Sigmoid colon (tissue), 7 donors: ENCODE data around the gene GPR50. TPM values are rescaled to one million over a fixed set of nuclear protein-coding genes. Genes with fewer than 3 reads are reported as not detected.

ENCODE experiments used
- DNase-seq: peaks from one replicate; pipeline ENCODE4 v3.0.0-alpha.2; 2019
- H3K27ac ChIP-seq, 4 donors: fragments of 200-600 bp; sonication (generic); one replicate each; pipeline ENCODE4 v1.5.1; 2016 to 2019; ENCODE audit warnings: mild to moderate bottlenecking in 1 of 4
- H3K27me3 ChIP-seq, 3 donors: fragments of 200-600 bp; sonication (generic); one replicate each; pipeline ENCODE4 v1.5.1; 2019; ENCODE audit warnings: mild to moderate bottlenecking in 1 of 3
- H3K36me3 ChIP-seq, 4 donors: fragments of 200-600 bp; sonication (generic); one replicate each; pipeline ENCODE4 v1.5.1; 2016 to 2019
- H3K4me1 ChIP-seq, 4 donors: fragments of 200-600 bp; sonication (generic); one replicate each; pipeline ENCODE4 v1.5.1; 2017 to 2019
- H3K4me3 ChIP-seq, 4 donors: fragments of 200-600 bp; sonication (generic); one replicate each; pipeline ENCODE4 v1.5.1; 2017 to 2019; ENCODE audit warnings: mild to moderate bottlenecking in 2 of 4, moderate library complexity in 1 of 4
- H3K9me3 ChIP-seq, 4 donors: fragments of 200-600 bp in 3 of 4; sonication (generic) in 3 of 4; one replicate each; pipeline versions ENCODE4 v1.5.1 to v1.6.1; 2013 to 2019
- CTCF ChIP-seq, 4 experiments: fragments of 450-650 bp in 3 of 4; fragments of 200-600 bp in 1 of 4; IDR thresholded peaks; one replicate each; pipeline ENCODE4 v1.5.1; 2016 to 2019; ENCODE audit warnings: antibody characterized with exemption in 4 of 4, mild to moderate bottlenecking in 3 of 4, moderate library complexity in 2 of 4
- EP300 ChIP-seq, 4 donors: sonication (generic); formaldehyde crosslinking; IDR thresholded peaks; one replicate each; pipeline ENCODE4 v1.6.1; 2017; ENCODE audit warnings: antibody characterized with exemption in 4 of 4
- POLR2A ChIP-seq, 2 donors: fragments of 450-650 bp; IDR thresholded peaks; one replicate each; pipeline ENCODE4 v1.6.1; 2016; ENCODE audit warnings: antibody characterized with exemption in 2 of 2, mild to moderate bottlenecking in 2 of 2, moderate library complexity in 2 of 2
- POLR2AphosphoS5 ChIP-seq, 4 donors: sonication (generic); formaldehyde crosslinking; IDR thresholded peaks; one replicate each; pipeline ENCODE4 v1.6.1; 2017; ENCODE audit warnings: antibody characterized with exemption in 4 of 4
- WGBS, 2 donors: extraction: QIAGEN DNeasy Blood & Tissue Kit; methylation state at CpG; one replicate each; pipeline ENCODE4 v1.1.7; 2013; 5-methylcytosine and 5-hydroxymethylcytosine counted together
- intact Hi-C: fragments of 100-400 bp; cut with DNase I; formaldehyde crosslinking; loops from one replicate; pipeline ENCODE4 v1.15.1; 2023
- polyA plus RNA-seq, 3 donors: library from polyadenylated mRNA; stranded (reverse); fragments of 200-250 nt; gene quantifications; one replicate each; pipeline ENCODE4 v1.2.3, GENCODE V29; 2013
- total RNA-seq, 4 donors: library from RNA; depleted of rRNA; stranded (reverse); fragments of >200 nt; gene quantifications; one replicate each; pipeline ENCODE4 v1.1.0, GENCODE V29; 2016
- donor health status: healthy with polysubstance abuse.
- donor health status: Bipolar disorder and iron deficiency.
- donor health status: healthy.

GPR50 gene
- total RNA-seq (not detected), polyA plus RNA-seq (not detected)

DNA sequence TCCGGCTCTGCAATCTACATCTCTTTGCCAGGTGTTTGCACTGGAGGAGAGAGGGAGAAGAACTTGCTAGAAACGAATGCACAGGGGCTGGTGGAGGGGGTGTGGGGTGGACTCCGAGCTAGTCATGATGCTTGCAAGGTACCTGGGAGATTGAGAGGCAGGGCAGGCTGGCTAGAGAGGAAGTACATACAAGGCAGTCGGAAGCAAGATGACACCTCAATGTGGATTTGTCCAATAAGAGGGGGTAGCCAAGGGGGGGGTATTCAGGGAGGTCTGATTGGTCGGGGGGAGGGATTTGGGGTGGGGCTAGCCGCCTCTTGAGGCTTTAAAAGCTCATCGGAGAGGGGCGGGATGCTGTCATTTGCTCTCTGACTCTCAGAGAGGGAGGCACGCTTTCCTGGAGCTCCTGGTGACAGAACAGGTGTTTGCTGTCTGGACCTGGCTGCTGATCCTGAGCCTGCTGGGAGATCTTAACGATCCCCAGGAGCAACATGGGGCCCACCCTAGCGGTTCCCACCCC lies at the start of gene GPR50:
Gene GPR50 (plus strand): TSS at position 354 of the 520 bp plus-strand sequence. CDS start 138 bp downstream, at position 492.
- intact Hi-C loops: no loop called here
- DNase-seq: no peak
- Histone ChIP-seq H3K36me3 (no peaks in the 10 kb centered on the region), H3K27me3 (peaks cover 8 to 66% (median 22%) of the 10 kb centered on the region in 3 donors), H3K4me1 (peaks cover 0 to 18% (median 11%) of the 10 kb centered on the region in 4 donors), H3K9me3 (no peaks in the 10 kb centered on the region), H3K27ac (no peak within 1 kb of the TSS), H3K4me3 (peak within 1 kb of the TSS in 3 of 4 donors; percentile 3 to 34 (median 23))
- TF ChIP-seq POLR2A (IDR thresholded peaks at IDR 0.05) (no peak), POLR2AphosphoS5 (IDR thresholded peaks at IDR 0.05) (no peak), CTCF (IDR thresholded peaks at IDR 0.05) (no peak), EP300 (IDR thresholded peaks at IDR 0.05) (no peak)
- WGBS, 2 donors: 62 to 65% methylated on average over 11 of the region's 11 CpGs

GRCh38 chrX:151132531-151132930 lies 43.9 kb upstream of the GPR50 start:
- WGBS, 2 donors: 53 to 77% methylated on average over 2 of the region's 2 CpGs
- intact Hi-C loops: no loop called here

DNA sequence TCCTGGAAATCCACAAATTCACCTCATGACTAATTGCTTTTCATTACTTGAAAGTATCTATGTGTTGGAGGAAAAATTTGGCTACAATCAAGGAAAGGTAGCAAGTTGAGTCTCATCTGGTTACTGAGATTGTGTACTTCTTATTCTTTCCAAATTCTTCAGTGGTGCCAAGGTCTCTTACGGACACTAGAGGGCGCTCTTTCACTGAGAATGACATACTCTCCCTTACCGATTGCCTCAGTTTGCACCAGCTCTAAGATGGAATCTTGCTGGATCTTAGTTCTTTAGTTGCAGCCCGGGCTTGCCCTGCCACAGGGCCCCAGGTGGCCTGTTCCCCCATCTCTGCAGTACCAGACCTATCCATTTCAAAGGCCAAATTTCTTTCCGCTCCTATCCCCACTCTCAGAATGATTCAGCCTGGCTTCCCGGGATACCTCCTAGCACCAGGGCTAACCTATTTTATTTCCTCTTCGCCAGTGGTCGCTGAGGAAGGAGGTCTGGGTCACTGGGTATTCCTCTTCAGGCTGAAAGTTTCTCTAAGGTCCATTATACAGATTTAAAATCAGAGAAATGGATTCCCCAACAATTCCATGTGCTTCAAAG lies 24.6 kb upstream of the GPR50 start:
- Histone ChIP-seq H3K27ac (no peak overlapping the region), H3K9me3 (no peaks in the 10 kb centered on the region), H3K4me1 (no peaks in the 10 kb centered on the region), H3K36me3 (no peaks in the 10 kb centered on the region), H3K27me3 (peaks cover 0 to 4% (median 0%) of the 10 kb centered on the region in 3 donors), H3K4me3 (no peak overlapping the region)
- DNase-seq: no peak
- intact Hi-C loops: loop anchor here (1.0 to 10.0 kb wide), 2 partner anchors 203 to 529 kb away; no protein-coding TSS in a partner anchor
- 31 to 40% methylated on average over 8 of the region's 8 CpGs for WGBS, 2 donors
- TF ChIP-seq POLR2A (IDR thresholded peaks at IDR 0.05) (no peak), CTCF (IDR thresholded peaks at IDR 0.05) (peak; percentile 21 to 65 (median 49))

More at GRCh38 chrX:151132531-151132930, 43.9 kb upstream of the GPR50 start:
- H3K4me1 ChIP-seq: no peaks in the 10 kb centered on the region
- no peaks in the 10 kb centered on the region for H3K9me3 ChIP-seq
- H3K36me3 ChIP-seq: no peaks in the 10 kb centered on the region
- H3K27ac ChIP-seq: no peak overlapping the region
- no peaks in the 10 kb centered on the region for H3K27me3 ChIP-seq
- TF ChIP-seq POLR2AphosphoS5 (IDR thresholded peaks at IDR 0.05) (no peak), POLR2A (IDR thresholded peaks at IDR 0.05) (no peak), CTCF (IDR thresholded peaks at IDR 0.05) (no peak), EP300 (IDR thresholded peaks at IDR 0.05) (no peak)
- no peak for DNase-seq
- no peak overlapping the region for H3K4me3 ChIP-seq

- WGBS, 2 donors: 14 to 19% methylated on average over 9 of the region's 9 CpGs
- no peak for DNase-seq
These were observed 23.3 kb upstream of the GPR50 start for GRCh38 chrX:151153086-151153485.

More at GRCh38 chrX:151153086-151153485, 23.3 kb upstream of the GPR50 start:
- Histone ChIP-seq H3K9me3 (no peaks in the 10 kb centered on the region), H3K36me3 (no peaks in the 10 kb centered on the region), H3K4me3 (no peak overlapping the region), H3K27me3 (peaks cover 0 to 4% (median 0%) of the 10 kb centered on the region in 3 donors), H3K4me1 (no peaks in the 10 kb centered on the region), H3K27ac (no peak overlapping the region)
- TF ChIP-seq CTCF (IDR thresholded peaks at IDR 0.05) (no peak), POLR2A (IDR thresholded peaks at IDR 0.05) (no peak), EP300 (IDR thresholded peaks at IDR 0.05) (no peak), POLR2AphosphoS5 (IDR thresholded peaks at IDR 0.05) (no peak)
- intact Hi-C loops: loop anchor here (10.0 kb wide), 1 partner anchor 202 kb away; no protein-coding TSS in a partner anchor
